Measurements from ENCODE around the gene ZNF444. TPM values are rescaled to one million over a fixed set of nuclear protein-coding genes. Genes with fewer than 3 reads are reported as not detected.
A peak's percentile ranks its signal among the peaks of the same experiment; 100 is the strongest.

The ZNF444 gene
- total RNA-seq, 3 donors from 2014 or later = 28.2 to 48.3 (median 29.6) TPM

DNA sequence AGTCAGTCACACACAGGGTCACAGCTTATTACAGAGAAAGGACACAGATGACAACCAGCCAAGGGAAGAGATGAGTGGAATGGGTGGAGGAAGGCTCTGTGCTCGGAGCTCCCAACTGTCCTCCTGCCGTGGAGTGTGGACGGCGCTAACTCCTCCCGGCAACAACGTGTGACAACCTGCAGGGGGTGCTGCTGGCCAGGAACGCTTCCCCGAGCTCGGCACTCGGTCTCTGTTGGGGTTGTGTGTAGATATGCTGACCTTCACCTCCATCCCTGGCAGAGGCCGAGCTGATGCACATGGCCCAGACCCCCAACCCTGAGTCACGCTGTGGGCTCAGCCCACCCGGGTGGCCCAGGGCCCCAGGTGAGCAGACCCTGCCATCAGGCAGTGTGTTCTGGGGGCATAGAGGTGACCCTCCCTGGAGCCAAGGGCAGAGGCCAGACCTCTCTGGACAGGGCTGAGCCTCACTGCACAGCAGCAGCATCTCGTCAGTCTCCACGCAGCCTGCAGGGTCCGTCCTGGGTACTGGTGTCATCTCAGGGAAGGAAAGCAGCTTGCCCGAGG is 14.1 kb downstream of the ZNF444 start:
- DNase-seq (no peak), ATAC-seq (peak; percentile 71)
- intact Hi-C loops (cut with DNase I, micrococcal nuclease) = no loop called here

DNA sequence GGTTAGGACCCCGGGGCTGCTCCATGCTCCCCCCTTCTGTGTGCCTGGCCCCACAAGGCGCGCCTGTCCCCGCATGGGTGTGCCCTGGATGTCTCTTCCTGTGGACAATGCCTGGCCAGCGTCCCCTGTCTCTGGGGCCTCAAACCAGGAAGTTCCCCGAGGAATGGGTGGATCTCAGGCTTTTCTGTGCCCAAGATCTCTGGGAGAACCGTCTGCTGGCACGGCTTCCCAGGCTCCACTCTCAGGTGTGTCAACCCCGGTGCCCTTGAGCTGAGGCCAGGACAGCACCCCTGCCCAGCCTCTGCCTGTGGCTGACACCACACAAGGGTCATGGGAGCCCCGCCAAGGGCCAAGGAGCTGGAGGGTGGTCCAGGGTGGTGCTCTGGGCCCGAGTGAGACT is 15.7 kb downstream of the ZNF444 start:
- DNase-seq = peak; percentile 67 to 73 (median 67)
- TF ChIP-seq, protein P1, sequence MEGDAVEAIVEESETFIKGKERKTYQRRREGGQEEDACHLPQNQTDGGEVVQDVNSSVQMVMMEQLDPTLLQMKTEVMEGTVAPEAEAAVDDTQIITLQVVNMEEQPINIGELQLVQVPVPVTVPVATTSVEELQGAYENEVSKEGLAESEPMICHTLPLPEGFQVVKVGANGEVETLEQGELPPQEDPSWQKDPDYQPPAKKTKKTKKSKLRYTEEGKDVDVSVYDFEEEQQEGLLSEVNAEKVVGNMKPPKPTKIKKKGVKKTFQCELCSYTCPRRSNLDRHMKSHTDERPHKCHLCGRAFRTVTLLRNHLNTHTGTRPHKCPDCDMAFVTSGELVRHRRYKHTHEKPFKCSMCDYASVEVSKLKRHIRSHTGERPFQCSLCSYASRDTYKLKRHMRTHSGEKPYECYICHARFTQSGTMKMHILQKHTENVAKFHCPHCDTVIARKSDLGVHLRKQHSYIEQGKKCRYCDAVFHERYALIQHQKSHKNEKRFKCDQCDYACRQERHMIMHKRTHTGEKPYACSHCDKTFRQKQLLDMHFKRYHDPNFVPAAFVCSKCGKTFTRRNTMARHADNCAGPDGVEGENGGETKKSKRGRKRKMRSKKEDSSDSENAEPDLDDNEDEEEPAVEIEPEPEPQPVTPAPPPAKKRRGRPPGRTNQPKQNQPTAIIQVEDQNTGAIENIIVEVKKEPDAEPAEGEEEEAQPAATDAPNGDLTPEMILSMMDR (IDR thresholded peaks at IDR 0.05) = no peak
- Histone ChIP-seq H3K36me3 (ENCODE audit: low read depth) (no peaks in the 10 kb centered on the region), H3K4me3 (no peak overlapping the region), H3K4me1 (ENCODE audit: low read depth) (peaks cover 2% of the 10 kb centered on the region), H3K9me3 (no peaks in the 10 kb centered on the region)
- peak; percentile 83 for ATAC-seq
- intact Hi-C loops (cut with DNase I, micrococcal nuclease) = no loop called here

More for the DNA sequence above, 14.1 kb downstream of the ZNF444 start:
- Histone ChIP-seq H3K9me3 (no peaks in the 10 kb centered on the region), H3K4me3 (no peak overlapping the region), H3K36me3 (ENCODE audit: low read depth) (no peaks in the 10 kb centered on the region), H3K4me1 (ENCODE audit: low read depth) (peaks cover 2% of the 10 kb centered on the region)
- TF ChIP-seq, protein P1 (IDR thresholded peaks at IDR 0.05) = no peak

DNA sequence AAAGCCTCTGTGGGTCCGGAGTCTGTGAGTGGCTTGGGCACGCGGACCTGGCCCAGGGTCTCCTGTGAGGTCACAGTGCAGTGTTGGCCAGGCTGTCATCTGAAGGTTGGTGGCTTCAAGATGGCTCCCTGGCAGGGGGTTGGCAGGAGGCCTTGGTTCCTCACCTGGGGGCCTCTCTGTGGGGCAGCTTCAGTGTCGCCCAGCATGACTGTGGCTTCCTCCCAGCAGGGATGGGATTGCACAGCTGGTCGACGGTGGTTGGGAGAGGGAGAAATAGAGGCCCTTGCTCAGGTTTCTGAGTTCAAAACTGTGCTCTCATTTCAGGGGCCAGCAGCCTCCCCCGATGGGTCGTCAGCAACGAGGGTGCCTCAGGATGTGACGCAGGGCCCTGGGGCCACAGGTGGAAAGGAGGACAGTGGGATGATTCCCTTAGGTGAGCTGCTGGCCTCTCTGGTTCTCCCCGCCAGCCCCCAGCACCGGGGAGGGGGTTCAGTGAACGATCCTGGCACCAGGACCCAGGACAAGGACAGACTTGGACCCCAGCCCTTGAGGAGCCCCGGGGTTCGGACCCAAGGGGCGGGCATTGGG is 17.2 kb downstream of the ZNF444 start:
- DNase-seq (no peak), ATAC-seq (no peak)
- TF ChIP-seq, protein P1 (IDR thresholded peaks at IDR 0.05) = no peak
- intact Hi-C loops (cut with DNase I, micrococcal nuclease) = no loop called here
- Histone ChIP-seq H3K4me1 (ENCODE audit: low read depth) (no peaks in the 10 kb centered on the region), H3K36me3 (ENCODE audit: low read depth) (no peaks in the 10 kb centered on the region), H3K4me3 (no peak overlapping the region), H3K9me3 (no peaks in the 10 kb centered on the region)

GRCh38 chr19:56159009-56159559 is 18.0 kb downstream of the ZNF444 start:
- TF ChIP-seq, protein P1 (IDR thresholded peaks at IDR 0.05) = no peak
- intact Hi-C loops (cut with DNase I, micrococcal nuclease) = no loop called here
- no peaks in the 10 kb centered on the region for H3K36me3 ChIP-seq (ENCODE audit: low read depth)

DNA sequence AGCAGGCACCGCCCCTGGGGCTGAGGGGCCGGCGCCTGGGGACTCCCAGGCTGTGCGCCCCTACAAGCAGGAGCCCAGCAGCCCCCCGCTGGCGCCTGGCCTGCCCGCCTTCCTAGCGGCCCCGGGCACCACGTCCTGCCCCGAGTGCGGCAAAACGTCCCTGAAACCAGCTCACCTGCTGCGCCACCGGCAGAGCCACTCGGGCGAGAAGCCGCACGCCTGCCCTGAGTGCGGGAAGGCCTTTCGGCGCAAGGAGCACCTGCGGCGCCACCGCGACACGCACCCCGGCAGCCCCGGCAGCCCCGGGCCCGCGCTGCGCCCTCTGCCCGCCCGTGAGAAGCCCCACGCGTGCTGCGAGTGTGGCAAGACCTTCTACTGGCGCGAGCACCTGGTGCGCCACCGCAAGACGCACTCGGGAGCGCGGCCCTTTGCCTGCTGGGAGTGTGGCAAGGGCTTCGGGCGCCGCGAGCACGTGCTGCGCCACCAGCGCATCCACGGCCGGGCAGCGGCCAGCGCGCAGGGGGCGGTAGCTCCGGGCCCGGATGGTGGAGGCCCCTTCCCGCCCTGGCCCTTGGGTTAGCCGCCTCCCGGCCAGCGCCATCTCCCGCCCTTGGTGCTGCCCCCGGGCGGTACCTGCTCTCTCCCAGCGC is 18.7 kb downstream of the ZNF444 start:
- no peaks in the 10 kb centered on the region for H3K4me1 ChIP-seq (ENCODE audit: low read depth)
- TF ChIP-seq, protein P1 (IDR thresholded peaks at IDR 0.05) = no peak
- intact Hi-C loops (cut with DNase I, micrococcal nuclease) = loop anchor here in 1 of 2 donors (5.0 kb wide), 1 partner anchor 72 kb away; no protein-coding TSS in a partner anchor
- DNase-seq = no peak
- no peaks in the 10 kb centered on the region for H3K9me3 ChIP-seq
- H3K36me3 ChIP-seq (ENCODE audit: low read depth) = no peaks in the 10 kb centered on the region
- no peak overlapping the region for H3K4me3 ChIP-seq
- no peak for ATAC-seq

More at GRCh38 chr19:56159009-56159559, 18.0 kb downstream of the ZNF444 start:
- ATAC-seq (no peak), DNase-seq (no peak)
- H3K4me1 ChIP-seq (ENCODE audit: low read depth) = no peaks in the 10 kb centered on the region
- no peak overlapping the region for H3K4me3 ChIP-seq
- no peaks in the 10 kb centered on the region for H3K9me3 ChIP-seq
